ENCODE data around the gene PTRHD1.

The PTRHD1 gene

DNA sequence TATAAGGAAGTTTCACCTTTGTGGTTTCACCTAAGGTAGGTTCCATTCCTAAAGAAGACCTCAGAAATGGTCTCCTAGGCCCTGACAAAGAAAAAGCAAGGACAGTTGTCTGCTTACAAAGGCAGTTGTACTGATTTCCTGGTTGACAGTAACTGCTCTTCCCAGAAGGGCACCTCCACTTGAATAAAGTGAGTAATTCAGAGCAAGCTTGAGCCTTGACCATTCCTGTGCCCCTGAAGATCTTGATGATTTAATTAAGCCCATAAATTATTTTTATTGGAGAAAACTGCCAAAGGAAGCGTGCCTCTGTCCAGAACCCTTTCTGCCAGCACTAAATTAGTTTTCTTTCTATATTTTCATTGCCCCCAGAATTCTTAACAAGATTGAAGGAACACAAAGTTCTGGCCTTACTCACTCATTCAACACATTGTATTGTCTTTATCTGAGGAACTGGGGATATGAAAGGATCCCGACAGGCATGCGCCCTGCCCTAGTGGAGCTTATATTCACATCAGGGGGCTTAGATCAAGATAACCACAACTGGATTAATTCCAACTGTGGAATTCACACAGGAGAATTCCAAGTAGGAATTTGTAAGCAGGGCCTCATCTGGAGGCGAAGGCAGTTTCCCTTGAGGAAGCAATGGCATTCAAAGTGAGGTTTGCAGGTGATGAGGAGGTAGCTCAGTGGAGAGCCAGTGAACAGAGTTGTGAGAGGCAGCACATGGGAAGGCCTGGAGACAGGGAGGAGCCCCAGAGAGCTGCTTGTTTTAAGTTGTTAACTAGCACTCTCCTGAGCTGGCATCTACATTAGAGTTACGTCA, 21.2 kb downstream of the PTRHD1 start:
- FAIRE-seq (no peak), DNase-seq (ENCODE audit: insufficient read length, low spot score) (no peak)
- no peak for TF ChIP-seq POLR2A (IDR thresholded peaks at IDR 0.05; ENCODE audit: low read depth, low read length)

- no peak for DNase-seq (ENCODE audit: insufficient read length, low spot score)
- no peak for FAIRE-seq
- no peak for TF ChIP-seq POLR2A (IDR thresholded peaks at IDR 0.05; ENCODE audit: low read depth, low read length)
Observed at GRCh38 chr2:24771061-24771460, 22.1 kb downstream of the PTRHD1 start.

DNA sequence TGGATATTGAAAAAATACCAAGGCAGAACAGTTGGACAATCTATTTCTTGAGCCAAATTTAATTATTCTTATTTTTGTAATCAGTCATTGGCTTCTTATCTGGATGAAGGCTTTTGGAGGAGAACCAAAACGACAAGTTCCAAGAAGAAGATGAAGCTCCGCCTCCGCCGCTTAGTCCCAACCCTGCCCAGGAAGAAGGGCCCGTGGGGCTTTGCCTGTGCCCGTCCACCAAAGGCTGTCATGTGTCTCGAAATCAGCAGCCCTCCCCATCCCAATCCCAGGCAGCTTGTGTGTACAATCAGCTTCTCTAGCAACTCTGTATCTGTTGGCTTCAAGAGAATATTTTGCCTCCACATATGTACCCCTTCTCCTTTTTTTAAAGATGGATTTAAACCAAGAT, 24.6 kb downstream of the PTRHD1 start:
- DNase-seq (ENCODE audit: insufficient read length, low spot score) (no peak), FAIRE-seq (no peak)
- TF ChIP-seq POLR2A (IDR thresholded peaks at IDR 0.05; ENCODE audit: low read depth, low read length), result no peak

DNA sequence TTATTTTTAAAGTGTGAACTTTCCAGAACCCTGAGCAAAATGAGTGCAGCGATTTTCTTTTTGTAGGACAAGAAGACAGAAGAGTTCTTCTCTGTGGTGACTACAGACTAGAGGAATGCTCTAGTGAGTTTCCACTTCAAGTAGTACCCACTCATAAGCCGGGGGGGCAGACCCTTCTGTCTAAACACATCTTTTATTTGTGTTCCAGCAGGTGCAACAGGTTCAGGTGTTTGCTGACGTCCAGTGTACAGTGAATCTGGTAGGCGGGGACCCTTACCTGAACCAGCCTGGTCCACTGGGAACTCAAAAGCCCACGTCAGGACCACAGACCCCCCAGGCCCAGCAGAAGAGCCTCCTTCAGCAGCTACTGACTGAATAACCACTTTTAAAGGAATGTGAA, 25.2 kb downstream of the PTRHD1 start:
- FAIRE-seq (no peak), DNase-seq (ENCODE audit: insufficient read length, low spot score) (no peak)
- no peak for TF ChIP-seq POLR2A (IDR thresholded peaks at IDR 0.05; ENCODE audit: low read depth, low read length)

GRCh38 chr2:24766609-24767008, 26.6 kb downstream of the PTRHD1 start:
- no peak for TF ChIP-seq POLR2A (IDR thresholded peaks at IDR 0.05; ENCODE audit: low read depth, low read length)
- DNase-seq (ENCODE audit: insufficient read length, low spot score) (no peak), FAIRE-seq (no peak)

GRCh38 chr2:24763843-24764242, 29.3 kb downstream of the PTRHD1 start:
- no peak for TF ChIP-seq POLR2A (IDR thresholded peaks at IDR 0.05; ENCODE audit: low read depth, low read length)
- FAIRE-seq (no peak), DNase-seq (ENCODE audit: insufficient read length, low spot score) (no peak)

GRCh38 chr2:24762518-24762917, 30.7 kb downstream of the PTRHD1 start:
- no peak for FAIRE-seq
- DNase-seq (ENCODE audit: insufficient read length, low spot score), result no peak
- no peak for TF ChIP-seq POLR2A (IDR thresholded peaks at IDR 0.05; ENCODE audit: low read depth, low read length)

GRCh38 chr2:24761866-24762265, 31.3 kb downstream of the PTRHD1 start:
- FAIRE-seq (no peak), DNase-seq (ENCODE audit: insufficient read length, low spot score) (no peak)
- TF ChIP-seq POLR2A (IDR thresholded peaks at IDR 0.05; ENCODE audit: low read depth, low read length), result no peak

DNA sequence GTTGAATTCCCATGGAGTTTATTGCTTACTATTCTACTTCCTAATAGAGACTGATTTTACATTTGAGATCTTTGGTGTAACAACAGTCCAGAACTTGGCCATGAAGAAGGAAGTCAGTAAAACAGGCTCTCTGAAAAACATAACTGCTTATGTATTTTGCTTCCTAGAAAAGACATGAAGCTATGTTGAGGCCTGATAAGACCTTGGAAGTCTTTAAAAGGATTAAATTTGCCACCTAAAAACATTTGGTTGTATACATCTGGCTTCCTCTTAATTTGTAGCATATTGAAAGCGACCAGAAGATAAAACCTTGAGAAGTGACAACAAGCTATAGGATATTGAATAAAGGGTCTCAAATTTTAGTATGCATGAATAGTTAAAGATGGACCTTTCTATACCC, 36.4 kb downstream of the PTRHD1 start:
- FAIRE-seq, result no peak

DNA sequence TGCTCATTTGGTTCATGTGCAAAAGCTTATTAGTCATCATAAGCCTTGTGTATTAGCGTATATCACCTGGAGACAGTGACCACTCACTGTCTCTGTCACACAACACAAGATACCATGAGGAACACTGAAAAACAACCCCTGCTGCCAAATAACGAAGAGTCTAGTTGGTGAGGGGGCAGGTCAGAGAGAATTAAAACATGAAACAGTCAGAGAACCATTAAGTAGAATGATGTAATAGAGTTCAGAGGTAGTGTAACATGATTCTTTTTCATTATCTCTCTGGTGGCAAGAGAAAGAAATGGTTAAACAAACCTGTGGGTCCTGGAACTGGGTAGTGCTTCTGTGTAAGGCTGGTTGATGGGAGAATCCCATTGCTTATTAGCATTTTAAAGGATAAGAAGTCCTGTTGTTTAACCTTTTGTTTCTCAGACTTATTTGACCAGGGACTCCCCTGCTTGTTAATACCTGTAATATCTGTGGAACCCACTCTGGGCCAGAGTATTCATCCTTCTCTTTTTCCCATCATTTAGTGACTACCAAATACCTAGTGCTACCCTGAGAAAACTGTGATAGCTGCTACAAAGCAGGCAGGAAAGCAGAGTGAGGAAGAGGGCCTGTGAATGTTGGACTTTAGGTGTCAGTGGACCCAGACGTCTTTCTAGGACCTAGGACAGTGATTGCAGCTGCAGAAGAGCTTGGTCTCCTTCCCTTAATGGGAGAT, 38.0 kb downstream of the PTRHD1 start:
- FAIRE-seq (no peak), DNase-seq (ENCODE audit: insufficient read length, low spot score) (no peak)
- TF ChIP-seq POLR2A (IDR thresholded peaks at IDR 0.05; ENCODE audit: low read depth, low read length), result no peak

More for the DNA sequence above, 36.4 kb downstream of the PTRHD1 start:
- no peak for DNase-seq (ENCODE audit: insufficient read length, low spot score)
- TF ChIP-seq POLR2A (IDR thresholded peaks at IDR 0.05; ENCODE audit: low read depth, low read length), result no peak

GRCh38 chr2:24749069-24749691, 44.0 kb downstream of the PTRHD1 start:
- TF ChIP-seq POLR2A (IDR thresholded peaks at IDR 0.05; ENCODE audit: low read depth, low read length), result no peak
- no peak for FAIRE-seq
- DNase-seq (ENCODE audit: insufficient read length, low spot score), result no peak

DNA sequence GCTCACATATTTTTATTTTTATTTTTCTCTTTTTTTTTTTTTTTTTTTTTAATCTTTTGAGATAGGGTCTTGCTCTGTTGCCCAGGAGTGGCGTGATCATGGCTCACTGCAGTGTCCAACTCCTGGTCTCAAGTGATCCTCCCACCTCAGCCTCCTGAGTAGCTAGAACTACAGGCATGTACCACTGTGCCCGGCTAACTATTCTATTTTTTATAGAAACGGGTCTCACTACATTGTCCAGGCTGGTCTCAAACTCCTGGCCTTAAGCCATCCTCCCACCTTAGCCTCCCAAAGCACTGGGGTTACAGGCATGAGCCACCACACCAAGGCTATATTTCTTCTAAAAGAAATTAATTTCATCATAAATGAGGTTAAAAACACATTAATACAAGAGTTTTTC, 45.9 kb downstream of the PTRHD1 start:
- FAIRE-seq (no peak), DNase-seq (ENCODE audit: insufficient read length, low spot score) (no peak)
- TF ChIP-seq POLR2A (IDR thresholded peaks at IDR 0.05; ENCODE audit: low read depth, low read length), result no peak

GRCh38 chr2:24745825-24746224, 47.4 kb downstream of the PTRHD1 start:
- no peak for TF ChIP-seq POLR2A (IDR thresholded peaks at IDR 0.05; ENCODE audit: low read depth, low read length)
- FAIRE-seq, result no peak
- DNase-seq (ENCODE audit: insufficient read length, low spot score), result no peak

- DNase-seq (ENCODE audit: insufficient read length, low spot score), result no peak
- TF ChIP-seq POLR2A (IDR thresholded peaks at IDR 0.05; ENCODE audit: low read depth, low read length), result no peak
- FAIRE-seq, result no peak
Observed at GRCh38 chr2:24744356-24744755, 48.8 kb downstream of the PTRHD1 start.

Data from H54 (cell line).